Stimulated activated effector memory CD8-positive, alpha-beta T cell treated with anti-CD3 and anti-CD28 coated beads, Interleukin-12 subunit alpha, Interleukin-12 subunit beta, amount 100 ng/mL, for 72 hours (primary cell): Measurements from ENCODE around the gene BMPR1B.
"Not testable (repeated sequence)": the region's sequence is repeated elsewhere in the genome, so short reads cannot be mapped to it uniquely, and the experiment has no call there.

Experiments
- ATAC-seq: fragments of 150-1000 bp; cut with Tn5 transposase; 2 replicates; pipeline ENCODE4 v1.10.0; 2021
- DNase-seq, 2 donors: peaks; one replicate each; pipeline ENCODE4 v3.0.0; 2021 to 2022; ENCODE audit warnings: low spot score in 2 of 2
- H3K27ac Mint-ChIP-seq: one replicate; pipeline ENCODE4 v1.8.0; 2022; ENCODE audit warnings: mild to moderate bottlenecking, mixed read lengths
- H3K36me3 Mint-ChIP-seq: one replicate; pipeline ENCODE4 v1.8.0; 2022; ENCODE audit warnings: mild to moderate bottlenecking, mixed read lengths
- H3K4me1 Mint-ChIP-seq: one replicate; pipeline ENCODE4 v1.8.0; 2022; ENCODE audit warnings: mixed read lengths
- H3K4me3 Mint-ChIP-seq: one replicate; pipeline ENCODE4 v1.8.0; 2022; ENCODE audit warnings: mild to moderate bottlenecking, mixed read lengths
- H3K9me3 Mint-ChIP-seq: one replicate; pipeline ENCODE4 v1.8.0; 2022; ENCODE audit warnings: mixed read lengths

The BMPR1B gene

GRCh38 chr4:94841166-94841863 is 83.6 kb downstream of the BMPR1B start:
- not testable (repeated sequence) for ATAC-seq, H3K9me3 Mint-ChIP-seq, H3K27ac Mint-ChIP-seq, H3K36me3 Mint-ChIP-seq, H3K4me3 Mint-ChIP-seq, DNase-seq, H3K4me1 Mint-ChIP-seq

GRCh38 chr4:94841864-94842221 is 84.1 kb downstream of the BMPR1B start:
- DNase-seq (no peak), ATAC-seq (no peak)
- no peak overlapping the region for H3K4me3 Mint-ChIP-seq
- no peaks in the 10 kb centered on the region for H3K36me3 Mint-ChIP-seq
- H3K9me3 Mint-ChIP-seq, result peaks cover 4% of the 10 kb centered on the region
- no peaks in the 10 kb centered on the region for H3K4me1 Mint-ChIP-seq
- H3K27ac Mint-ChIP-seq, result no peak overlapping the region

GRCh38 chr4:94843216-94843615 is 85.5 kb downstream of the BMPR1B start:
- ATAC-seq (no peak), DNase-seq (no peak)

GRCh38 chr4:94848326-94848725 is 90.6 kb downstream of the BMPR1B start:
- ATAC-seq (no peak), DNase-seq (no peak)
- Mint-ChIP-seq H3K9me3 (peaks cover 3% of the 10 kb centered on the region), H3K36me3 (no peaks in the 10 kb centered on the region), H3K4me3 (no peak overlapping the region), H3K27ac (no peak overlapping the region), H3K4me1 (no peaks in the 10 kb centered on the region)

More at GRCh38 chr4:94843216-94843615, 85.5 kb downstream of the BMPR1B start:
- H3K4me3 Mint-ChIP-seq, result no peak overlapping the region
- no peaks in the 10 kb centered on the region for H3K36me3 Mint-ChIP-seq
- H3K9me3 Mint-ChIP-seq, result peaks cover 5% of the 10 kb centered on the region
- no peak overlapping the region for H3K27ac Mint-ChIP-seq
- H3K4me1 Mint-ChIP-seq, result no peaks in the 10 kb centered on the region

- H3K27ac Mint-ChIP-seq, result no peak overlapping the region
- H3K4me1 Mint-ChIP-seq, result no peaks in the 10 kb centered on the region
- peaks cover 3% of the 10 kb centered on the region for H3K9me3 Mint-ChIP-seq
- H3K36me3 Mint-ChIP-seq, result no peaks in the 10 kb centered on the region
- ATAC-seq (no peak), DNase-seq (no peak)
- H3K4me3 Mint-ChIP-seq, result no peak overlapping the region
Observed at GRCh38 chr4:94849901-94850300, 92.1 kb downstream of the BMPR1B start.

- no peak for DNase-seq
- no peak for ATAC-seq
- Mint-ChIP-seq H3K36me3 (no peaks in the 10 kb centered on the region), H3K4me3 (no peak overlapping the region), H3K4me1 (no peaks in the 10 kb centered on the region), H3K27ac (no peak overlapping the region), H3K9me3 (no peaks in the 10 kb centered on the region)
Observed at GRCh38 chr4:94852616-94853015, 94.9 kb downstream of the BMPR1B start.

- ATAC-seq (no peak), DNase-seq (no peak)
- Mint-ChIP-seq H3K9me3 (no peaks in the 10 kb centered on the region), H3K27ac (no peak overlapping the region), H3K4me1 (no peaks in the 10 kb centered on the region), H3K36me3 (no peaks in the 10 kb centered on the region), H3K4me3 (no peak overlapping the region)
Observed at GRCh38 chr4:94856030-94856429, 98.3 kb downstream of the BMPR1B start.

- Mint-ChIP-seq H3K4me1 (no peaks in the 10 kb centered on the region), H3K4me3 (no peak overlapping the region), H3K9me3 (no peaks in the 10 kb centered on the region), H3K27ac (no peak overlapping the region), H3K36me3 (no peaks in the 10 kb centered on the region)
- DNase-seq (no peak), ATAC-seq (no peak)
Observed at GRCh38 chr4:94870146-94870545, 112.4 kb downstream of the BMPR1B start.

GRCh38 chr4:94871644-94872305 is 114.0 kb downstream of the BMPR1B start:
- H3K9me3 Mint-ChIP-seq, result no peaks in the 10 kb centered on the region
- H3K4me3 Mint-ChIP-seq, result no peak overlapping the region
- DNase-seq (no peak), ATAC-seq (no peak)
- H3K27ac Mint-ChIP-seq, result no peak overlapping the region
- H3K36me3 Mint-ChIP-seq, result no peaks in the 10 kb centered on the region
- no peaks in the 10 kb centered on the region for H3K4me1 Mint-ChIP-seq

GRCh38 chr4:94877973-94878372 is 120.2 kb downstream of the BMPR1B start:
- H3K4me1 Mint-ChIP-seq, result no peaks in the 10 kb centered on the region
- no peaks in the 10 kb centered on the region for H3K9me3 Mint-ChIP-seq
- no peak overlapping the region for H3K27ac Mint-ChIP-seq
- ATAC-seq (no peak), DNase-seq (no peak)
- H3K36me3 Mint-ChIP-seq, result no peaks in the 10 kb centered on the region
- no peak overlapping the region for H3K4me3 Mint-ChIP-seq

GRCh38 chr4:94880956-94881355 is 123.2 kb downstream of the BMPR1B start:
- no peaks in the 10 kb centered on the region for H3K36me3 Mint-ChIP-seq
- no peaks in the 10 kb centered on the region for H3K9me3 Mint-ChIP-seq
- H3K27ac Mint-ChIP-seq, result no peak overlapping the region
- ATAC-seq (no peak), DNase-seq (no peak)
- H3K4me1 Mint-ChIP-seq, result no peaks in the 10 kb centered on the region
- no peak overlapping the region for H3K4me3 Mint-ChIP-seq

- Mint-ChIP-seq H3K4me1 (no peaks in the 10 kb centered on the region), H3K9me3 (peaks cover 6% of the 10 kb centered on the region), H3K4me3 (no peak overlapping the region), H3K27ac (no peak overlapping the region), H3K36me3 (no peaks in the 10 kb centered on the region)
- ATAC-seq (no peak), DNase-seq (no peak)
Observed at GRCh38 chr4:94882756-94883155, 125.0 kb downstream of the BMPR1B start.

- no peaks in the 10 kb centered on the region for H3K36me3 Mint-ChIP-seq
- H3K27ac Mint-ChIP-seq, result no peak overlapping the region
- DNase-seq (no peak), ATAC-seq (no peak)
- no peak overlapping the region for H3K4me3 Mint-ChIP-seq
- H3K9me3 Mint-ChIP-seq, result peaks cover 6% of the 10 kb centered on the region
- H3K4me1 Mint-ChIP-seq, result no peaks in the 10 kb centered on the region
Observed at GRCh38 chr4:94887027-94887426, 129.3 kb downstream of the BMPR1B start.

- Mint-ChIP-seq H3K36me3 (no peaks in the 10 kb centered on the region), H3K27ac (no peak overlapping the region), H3K9me3 (peaks cover 6% of the 10 kb centered on the region), H3K4me3 (no peak overlapping the region), H3K4me1 (no peaks in the 10 kb centered on the region)
- DNase-seq (no peak), ATAC-seq (no peak)
Observed at GRCh38 chr4:94889523-94889922, 131.8 kb downstream of the BMPR1B start.

- peaks cover 6% of the 10 kb centered on the region for H3K9me3 Mint-ChIP-seq
- no peaks in the 10 kb centered on the region for H3K36me3 Mint-ChIP-seq
- ATAC-seq (no peak), DNase-seq (no peak)
- H3K27ac Mint-ChIP-seq, result no peak overlapping the region
- H3K4me1 Mint-ChIP-seq, result no peaks in the 10 kb centered on the region
- no peak overlapping the region for H3K4me3 Mint-ChIP-seq
Observed at GRCh38 chr4:94889946-94890345, 132.2 kb downstream of the BMPR1B start.

- ATAC-seq (no peak), DNase-seq (no peak)
- Mint-ChIP-seq H3K36me3 (no peaks in the 10 kb centered on the region), H3K9me3 (peaks cover 6% of the 10 kb centered on the region), H3K27ac (no peak overlapping the region), H3K4me3 (no peak overlapping the region), H3K4me1 (no peaks in the 10 kb centered on the region)
Observed at GRCh38 chr4:94890579-94890978, 132.8 kb downstream of the BMPR1B start.
